ENCODE results near the gene NDRG3.

Gene NDRG3

DNA sequence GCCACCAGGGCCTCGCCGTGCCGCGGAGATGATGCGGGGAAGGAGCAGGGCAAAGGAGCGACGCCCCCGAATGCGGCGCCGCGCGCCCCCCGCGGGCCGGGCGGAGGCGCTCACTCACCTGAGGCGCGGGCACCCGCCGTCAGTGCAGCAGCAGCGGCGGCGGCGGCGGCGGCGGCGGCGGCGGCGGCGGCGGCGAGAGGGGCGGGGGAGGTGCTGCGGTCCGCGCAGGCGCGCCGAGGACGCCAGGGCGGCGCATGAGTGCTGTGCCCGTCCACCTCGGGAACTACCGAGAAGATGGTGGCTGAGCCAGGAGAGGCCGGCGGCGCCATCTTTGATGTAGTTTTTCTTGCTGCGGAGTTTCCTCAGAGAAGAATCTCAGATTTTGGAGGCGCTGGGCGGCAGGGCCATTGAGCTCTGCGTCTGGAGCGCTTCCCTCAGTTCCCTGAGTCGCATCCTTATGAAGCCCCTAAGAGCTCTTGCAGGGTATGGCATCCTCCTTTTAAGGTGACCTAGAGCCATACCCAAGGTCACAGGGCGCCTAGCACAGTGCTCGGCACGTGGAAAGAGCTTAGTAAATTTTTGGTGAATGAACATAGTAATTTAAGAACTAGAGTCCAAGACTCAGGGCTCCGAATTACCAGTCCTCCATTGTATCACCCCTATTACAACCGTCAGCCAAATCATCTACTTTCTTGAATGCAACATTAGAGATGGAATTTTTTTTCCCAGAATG is at the start of gene NDRG3:
Gene NDRG3, minus strand, starts transcription at position 164 of the 733 bp plus-strand sequence. CDS start 24,355 bp downstream, outside the sequence.
- H3K79me2 ChIP-seq (ENCODE audit: low read length) = 0 out of 2 replicates have a peak, but pooled peaks cover 4% of the 10 kb centered on the region
- DNase-seq = peak; percentile 95
- H3K9me3 ChIP-seq (replicated peaks; ENCODE audit: insufficient read depth, low read length) = no peaks in the 10 kb centered on the region
- peaks cover 10% of the 10 kb centered on the region for H3K4me1 ChIP-seq (ENCODE audit: low read length)
- H3K36me3 ChIP-seq (replicated peaks; ENCODE audit: insufficient read depth, low read length) = no peaks in the 10 kb centered on the region
- H3K9ac ChIP-seq (ENCODE audit: low read length) = peak within 1 kb of the TSS; percentile 74; the same call in 1 of the 2 replicates
- H4K20me1 ChIP-seq (ENCODE audit: insufficient read depth, low read length) = no peaks in the 10 kb centered on the region
- H3K27ac ChIP-seq (ENCODE audit: low read length) = peak within 1 kb of the TSS; percentile 58; the same call in 1 of the 2 replicates
- H3F3A ChIP-seq (ENCODE audit: insufficient read depth, low read length) = peaks cover 7% of the 10 kb centered on the region
- H3K9me2 ChIP-seq (replicated peaks; ENCODE audit: insufficient read depth, low read length) = no peaks in the 10 kb centered on the region
- peak within 1 kb of the TSS; percentile 99 for H2AFZ ChIP-seq (ENCODE audit: low read length)
- H3K4me2 ChIP-seq (ENCODE audit: low read depth, low read length) = peak within 1 kb of the TSS; percentile 100
- TF ChIP-seq, protein P1, sequence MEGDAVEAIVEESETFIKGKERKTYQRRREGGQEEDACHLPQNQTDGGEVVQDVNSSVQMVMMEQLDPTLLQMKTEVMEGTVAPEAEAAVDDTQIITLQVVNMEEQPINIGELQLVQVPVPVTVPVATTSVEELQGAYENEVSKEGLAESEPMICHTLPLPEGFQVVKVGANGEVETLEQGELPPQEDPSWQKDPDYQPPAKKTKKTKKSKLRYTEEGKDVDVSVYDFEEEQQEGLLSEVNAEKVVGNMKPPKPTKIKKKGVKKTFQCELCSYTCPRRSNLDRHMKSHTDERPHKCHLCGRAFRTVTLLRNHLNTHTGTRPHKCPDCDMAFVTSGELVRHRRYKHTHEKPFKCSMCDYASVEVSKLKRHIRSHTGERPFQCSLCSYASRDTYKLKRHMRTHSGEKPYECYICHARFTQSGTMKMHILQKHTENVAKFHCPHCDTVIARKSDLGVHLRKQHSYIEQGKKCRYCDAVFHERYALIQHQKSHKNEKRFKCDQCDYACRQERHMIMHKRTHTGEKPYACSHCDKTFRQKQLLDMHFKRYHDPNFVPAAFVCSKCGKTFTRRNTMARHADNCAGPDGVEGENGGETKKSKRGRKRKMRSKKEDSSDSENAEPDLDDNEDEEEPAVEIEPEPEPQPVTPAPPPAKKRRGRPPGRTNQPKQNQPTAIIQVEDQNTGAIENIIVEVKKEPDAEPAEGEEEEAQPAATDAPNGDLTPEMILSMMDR (IDR thresholded peaks at IDR 0.05; ENCODE audit: low read length) = no peak
- TF ChIP-seq EZH2phosphoT487 (IDR thresholded peaks at IDR 0.05; ENCODE audit: low read length) (no peak), EZH2 (optimal IDR thresholded peaks at IDR 0.05; ENCODE audit: low read depth, low read length) (no peak)
- H3K4me3 ChIP-seq (ENCODE audit: low read length) = peak within 1 kb of the TSS; percentile 99
- no peaks in the 10 kb centered on the region for H3K27me3 ChIP-seq (replicated peaks; ENCODE audit: insufficient read depth, low read length)

DNA sequence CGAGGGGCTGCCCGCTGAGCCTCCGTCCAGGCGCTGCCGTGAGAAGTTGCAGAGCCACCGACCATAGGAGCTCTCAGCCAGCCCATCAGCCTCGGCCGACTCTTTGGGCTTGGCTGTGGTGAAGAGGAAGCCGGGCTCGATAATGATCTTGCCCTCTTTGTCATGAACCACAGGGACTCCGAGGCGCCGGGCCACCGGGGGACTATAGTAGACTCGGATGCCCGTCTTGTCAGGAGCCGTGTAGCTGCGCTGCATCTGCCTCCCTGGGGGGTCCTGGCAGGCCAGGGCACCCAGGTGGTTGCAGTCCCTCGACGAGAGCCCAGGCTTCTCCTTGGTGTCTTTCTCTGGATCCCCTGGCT is 48.2 kb upstream of the NDRG3 start:
- no peak overlapping the region for H3K4me3 ChIP-seq (ENCODE audit: low read length)
- no peak for DNase-seq
- no peaks in the 10 kb centered on the region for H3K36me3 ChIP-seq (replicated peaks; ENCODE audit: insufficient read depth, low read length)
- no peaks in the 10 kb centered on the region for H3K27me3 ChIP-seq (replicated peaks; ENCODE audit: insufficient read depth, low read length)
- H3K4me1 ChIP-seq (ENCODE audit: low read length) = no peaks in the 10 kb centered on the region
- H3K9me2 ChIP-seq (replicated peaks; ENCODE audit: insufficient read depth, low read length) = no peaks in the 10 kb centered on the region
- H3K27ac ChIP-seq (ENCODE audit: low read length) = no peak overlapping the region
- H3K9ac ChIP-seq (ENCODE audit: low read length) = no peak overlapping the region
- H3K79me2 ChIP-seq (ENCODE audit: low read length) = no peaks in the 10 kb centered on the region
- no peak overlapping the region for H2AFZ ChIP-seq (ENCODE audit: low read length)
- no peaks in the 10 kb centered on the region for H3K9me3 ChIP-seq (replicated peaks; ENCODE audit: insufficient read depth, low read length)
- H3F3A ChIP-seq (ENCODE audit: insufficient read depth, low read length) = no peaks in the 10 kb centered on the region
- H4K20me1 ChIP-seq (ENCODE audit: insufficient read depth, low read length) = no peaks in the 10 kb centered on the region
- H3K4me2 ChIP-seq (ENCODE audit: low read depth, low read length) = no peak overlapping the region
- no peak for TF ChIP-seq EZH2phosphoT487 (IDR thresholded peaks at IDR 0.05; ENCODE audit: low read length)
- TF ChIP-seq, protein P1 (IDR thresholded peaks at IDR 0.05; ENCODE audit: low read length) = no peak
- TF ChIP-seq EZH2 (optimal IDR thresholded peaks at IDR 0.05; ENCODE audit: low read depth, low read length) = no peak

DNA sequence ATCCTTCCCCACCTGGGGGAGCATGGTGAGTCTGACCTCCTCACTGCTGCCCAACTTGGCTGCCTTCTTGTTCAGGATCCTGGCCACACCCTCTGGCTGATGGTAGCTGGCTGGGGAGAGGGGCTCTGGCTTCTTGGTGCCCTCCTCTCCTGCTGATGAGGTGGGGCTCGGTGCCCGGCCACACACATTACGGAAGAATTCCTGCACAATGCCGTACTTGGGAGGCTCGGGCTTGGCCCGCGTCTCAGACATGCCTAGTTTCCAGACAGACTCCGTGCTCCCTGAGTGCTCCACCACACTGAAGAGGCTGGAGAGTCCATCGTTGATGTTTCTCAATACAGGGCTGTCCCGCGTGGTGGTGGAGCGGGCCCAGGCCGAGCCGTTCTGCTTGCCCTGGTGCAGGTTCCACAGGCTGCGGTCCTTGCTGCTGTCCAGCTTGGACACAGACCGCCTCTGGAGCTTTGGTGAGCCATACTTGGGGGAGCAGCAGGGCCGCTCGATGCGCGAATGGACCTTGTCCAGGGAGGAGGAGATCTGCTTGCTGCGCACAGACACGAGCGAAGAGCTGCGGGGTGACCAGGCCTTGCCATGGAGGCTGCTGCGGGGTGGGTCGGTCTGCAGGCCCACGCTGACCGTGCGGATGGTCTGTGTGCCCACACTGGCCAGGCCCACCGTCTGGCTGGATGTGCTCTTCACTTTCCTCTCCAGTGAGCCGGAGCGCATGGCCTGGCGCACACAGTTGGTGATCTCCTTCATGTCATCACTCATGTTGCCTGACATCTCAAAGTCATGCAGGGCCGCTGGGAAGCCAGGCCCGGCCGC is 47.6 kb upstream of the NDRG3 start:
- no peak for DNase-seq
- Histone ChIP-seq H4K20me1 (ENCODE audit: insufficient read depth, low read length) (no peaks in the 10 kb centered on the region), H3K4me3 (ENCODE audit: low read length) (no peak overlapping the region), H3K79me2 (ENCODE audit: low read length) (no peaks in the 10 kb centered on the region), H3F3A (ENCODE audit: insufficient read depth, low read length) (no peaks in the 10 kb centered on the region), H3K36me3 (replicated peaks; ENCODE audit: insufficient read depth, low read length) (no peaks in the 10 kb centered on the region), H3K27ac (ENCODE audit: low read length) (no peak overlapping the region), H3K4me2 (ENCODE audit: low read depth, low read length) (no peak overlapping the region), H2AFZ (ENCODE audit: low read length) (no peak overlapping the region), H3K9me2 (replicated peaks; ENCODE audit: insufficient read depth, low read length) (no peaks in the 10 kb centered on the region), H3K9ac (ENCODE audit: low read length) (no peak overlapping the region), H3K27me3 (replicated peaks; ENCODE audit: insufficient read depth, low read length) (no peaks in the 10 kb centered on the region), H3K9me3 (replicated peaks; ENCODE audit: insufficient read depth, low read length) (no peaks in the 10 kb centered on the region), H3K4me1 (ENCODE audit: low read length) (no peaks in the 10 kb centered on the region)
- TF ChIP-seq EZH2phosphoT487 (IDR thresholded peaks at IDR 0.05; ENCODE audit: low read length) (no peak), EZH2 (optimal IDR thresholded peaks at IDR 0.05; ENCODE audit: low read depth, low read length) (no peak)
- TF ChIP-seq, protein P1 (IDR thresholded peaks at IDR 0.05; ENCODE audit: low read length) = no peak
